HG02623 (cell line): Measurements from ENCODE around the gene BRF1.

Source experiments
- ATAC-seq: cut with Tn5 transposase; IDR thresholded peaks from one replicate; pipeline ENCODE4 v1.9.1; 2021; ENCODE audit warnings: moderate library complexity; ENCODE audit not compliant: unreplicated experiment

BRF1 gene

GRCh38 chr14:105199093-105199492, 101.7 kb downstream of the BRF1 start:
- ATAC-seq = no peak

GRCh38 chr14:105198588-105198987, 102.2 kb downstream of the BRF1 start:
- no peak for ATAC-seq

- no peak for ATAC-seq
Measured at GRCh38 chr14:105197211-105197641, 103.6 kb downstream of the BRF1 start.

GRCh38 chr14:105196265-105196960, 104.4 kb downstream of the BRF1 start:
- no peak for ATAC-seq

- no peak for ATAC-seq
Measured at GRCh38 chr14:105195522-105196264, 105.1 kb downstream of the BRF1 start.

GRCh38 chr14:105195051-105195450, 105.8 kb downstream of the BRF1 start:
- no peak for ATAC-seq

- no peak for ATAC-seq
Measured at GRCh38 chr14:105193916-105194782, 106.7 kb downstream of the BRF1 start.

GRCh38 chr14:105192866-105193731, 107.7 kb downstream of the BRF1 start:
- no peak for ATAC-seq

- no peak for ATAC-seq
Measured at GRCh38 chr14:105187935-105188524, 112.8 kb downstream of the BRF1 start.

- no peak for ATAC-seq
Measured at GRCh38 chr14:105187116-105187515, 113.7 kb downstream of the BRF1 start.

- ATAC-seq = no peak
Measured at GRCh38 chr14:105185973-105186372, 114.8 kb downstream of the BRF1 start.

- ATAC-seq = no peak
Measured at GRCh38 chr14:105185001-105185400, 115.8 kb downstream of the BRF1 start.

GRCh38 chr14:105184461-105184860, 116.3 kb downstream of the BRF1 start:
- ATAC-seq = no peak

- no peak for ATAC-seq
Measured at GRCh38 chr14:105182296-105183020, 118.3 kb downstream of the BRF1 start.

- no peak for ATAC-seq
Measured at GRCh38 chr14:105181549-105182295, 119.1 kb downstream of the BRF1 start.

GRCh38 chr14:105180592-105181548, 119.9 kb downstream of the BRF1 start, which contains the start of gene NUDT14:
Gene NUDT14 (minus strand): TSS chr14:105181312. CDS start chr14:105181209, 103 bp downstream.
- ATAC-seq = peak; percentile 56

GRCh38 chr14:105179191-105179590, 121.6 kb downstream of the BRF1 start:
- no peak for ATAC-seq

GRCh38 chr14:105178868-105179140, 122.0 kb downstream of the BRF1 start:
- ATAC-seq = no peak
